GM18507 (cell line): Measurements from ENCODE around the gene YWHAH.

Experiments used
- DNase-seq: peaks from one replicate; pipeline ENCODE4 v3.0.0; 2011; ENCODE audit warnings: low read depth; ENCODE audit not compliant: insufficient read length; ENCODE audit errors: extremely low spot score
- FAIRE-seq: peaks from 2 replicates; lab custom pipeline; 2011; peaks lifted over from hg19 to GRCh38; lab: Jason Lieb, UNC

YWHAH gene

GRCh38 chr22:31921106-31921505 is 23.2 kb upstream of the YWHAH start:
- FAIRE-seq (no peak), DNase-seq (no peak)

- no peak for FAIRE-seq
- DNase-seq = no peak
Observed at GRCh38 chr22:31922534-31922933, 21.8 kb upstream of the YWHAH start.

- no peak for DNase-seq
- FAIRE-seq = no peak
Observed at GRCh38 chr22:31923136-31923535, 21.2 kb upstream of the YWHAH start.

GRCh38 chr22:31923747-31924146 is 20.6 kb upstream of the YWHAH start:
- no peak for DNase-seq
- FAIRE-seq = no peak

- FAIRE-seq (no peak), DNase-seq (no peak)
Observed at GRCh38 chr22:31925056-31925455, 19.3 kb upstream of the YWHAH start.

GRCh38 chr22:31926024-31926423 is 18.3 kb upstream of the YWHAH start:
- DNase-seq = no peak
- no peak for FAIRE-seq

GRCh38 chr22:31926969-31927368 is 17.4 kb upstream of the YWHAH start:
- no peak for FAIRE-seq
- DNase-seq = no peak

- FAIRE-seq (no peak), DNase-seq (no peak)
Observed at GRCh38 chr22:31927562-31927961, 16.8 kb upstream of the YWHAH start.

- FAIRE-seq (no peak), DNase-seq (no peak)
Observed at GRCh38 chr22:31929167-31929930, 15.0 kb upstream of the YWHAH start.

GRCh38 chr22:31932863-31933262 is 11.5 kb upstream of the YWHAH start:
- no peak for FAIRE-seq
- no peak for DNase-seq

GRCh38 chr22:31933406-31933805 is 10.9 kb upstream of the YWHAH start:
- no peak for DNase-seq
- no peak for FAIRE-seq

GRCh38 chr22:31933816-31934482 is 10.4 kb upstream of the YWHAH start:
- DNase-seq (no peak), FAIRE-seq (no peak)

- DNase-seq (no peak), FAIRE-seq (no peak)
Observed at GRCh38 chr22:31935961-31936635, 8.2 kb upstream of the YWHAH start.

GRCh38 chr22:31937341-31937740 is 7.0 kb upstream of the YWHAH start:
- DNase-seq (no peak), FAIRE-seq (no peak)

- DNase-seq (no peak), FAIRE-seq (no peak)
Observed at GRCh38 chr22:31938296-31938695, 6.0 kb upstream of the YWHAH start.

GRCh38 chr22:31940506-31940905 is 3.8 kb upstream of the YWHAH start:
- DNase-seq = no peak
- no peak for FAIRE-seq

GRCh38 chr22:31942091-31942490 is 2.2 kb upstream of the YWHAH start:
- DNase-seq = no peak
- no peak for FAIRE-seq

GRCh38 chr22:31943206-31943977 is 943 bp upstream of the YWHAH start:
- DNase-seq (no peak), FAIRE-seq (no peak)

- no peak for FAIRE-seq
- DNase-seq = no peak
Observed at GRCh38 chr22:31944700-31945442, 536 bp downstream of the YWHAH start.
